NOMO-1 treated with DMSO at 0.1 percent for 48 hours (cell line): ENCODE measurements around the gene BPIFB1.

Experiments used
- DNase-seq: peaks from one replicate; lab custom pipeline; 2025; ENCODE audit not compliant: unreplicated experiment; lab: John Stamatoyannopoulos, UW

Gene BPIFB1

DNA sequence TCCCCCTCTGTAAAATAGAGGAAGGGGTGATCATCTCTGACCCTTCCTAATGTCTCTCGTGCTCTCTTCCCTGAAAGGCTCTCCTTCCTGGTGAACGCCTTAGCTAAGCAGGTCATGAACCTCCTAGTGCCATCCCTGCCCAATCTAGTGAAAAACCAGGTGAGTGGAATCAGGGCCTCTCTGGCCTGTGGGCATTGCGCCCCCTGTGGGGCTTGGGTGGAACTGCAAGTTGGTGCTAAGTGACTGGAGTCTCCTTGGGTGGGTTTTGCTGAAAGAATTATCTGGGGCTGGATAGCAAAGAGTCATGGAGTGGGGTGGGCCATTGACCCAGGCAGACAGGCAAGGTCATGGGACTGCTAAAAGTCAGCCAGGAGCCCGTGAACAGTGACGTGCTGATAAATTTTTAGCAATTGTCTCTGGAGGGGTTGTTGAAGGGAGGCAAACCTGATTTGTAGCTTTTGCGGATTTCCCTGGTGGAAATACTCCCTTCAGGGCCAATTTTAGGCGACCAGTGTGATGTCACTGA is 8.9 kb downstream of the BPIFB1 start:
- DNase-seq: peak; percentile 12

GRCh38 chr20:33296206-33296605 is 13.2 kb downstream of the BPIFB1 start:
- DNase-seq: no peak

- DNase-seq: no peak
Measured at GRCh38 chr20:33298391-33298790, 15.4 kb downstream of the BPIFB1 start.

- DNase-seq: peak; percentile 35
Measured at GRCh38 chr20:33299111-33299603, 16.1 kb downstream of the BPIFB1 start.

DNA sequence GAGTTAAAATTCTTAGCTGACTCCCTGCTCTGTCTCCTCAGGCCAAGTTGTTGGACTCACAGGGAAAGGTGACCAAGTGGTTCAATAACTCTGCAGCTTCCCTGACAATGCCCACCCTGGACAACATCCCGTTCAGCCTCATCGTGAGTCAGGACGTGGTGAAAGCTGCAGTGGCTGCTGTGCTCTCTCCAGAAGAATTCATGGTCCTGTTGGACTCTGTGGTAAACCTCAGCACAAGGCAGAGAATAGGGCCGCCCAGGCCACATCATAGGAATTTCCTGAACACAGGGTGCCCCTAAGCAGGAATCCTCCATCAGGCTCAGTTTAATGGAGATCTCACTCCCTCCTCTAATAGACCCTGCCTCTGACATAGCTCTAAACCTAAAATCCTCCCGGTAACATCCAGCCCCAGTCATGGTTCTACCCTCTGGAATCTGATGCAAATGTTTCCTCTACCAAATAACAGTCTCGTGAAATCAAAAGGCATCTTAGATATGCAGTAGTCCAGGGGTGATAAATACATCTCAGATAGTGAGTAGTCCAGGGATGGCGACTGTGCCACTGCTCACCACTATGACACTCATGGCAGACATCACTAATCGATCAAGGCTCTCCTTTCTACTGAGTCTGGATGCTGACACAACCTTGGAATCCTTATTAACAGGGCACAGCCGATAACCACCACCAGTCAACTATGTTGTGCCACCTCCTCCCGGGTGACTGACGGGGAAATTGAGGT is 18.3 kb downstream of the BPIFB1 start:
- DNase-seq: no peak

- DNase-seq: no peak
Measured at GRCh38 chr20:33303595-33303994, 20.6 kb downstream of the BPIFB1 start.

- DNase-seq: no peak
Measured at GRCh38 chr20:33304046-33304445, 21.0 kb downstream of the BPIFB1 start.

- no peak for DNase-seq
Measured at GRCh38 chr20:33305589-33306057, 22.6 kb downstream of the BPIFB1 start.

GRCh38 chr20:33306228-33306627 is 23.2 kb downstream of the BPIFB1 start:
- no peak for DNase-seq

DNA sequence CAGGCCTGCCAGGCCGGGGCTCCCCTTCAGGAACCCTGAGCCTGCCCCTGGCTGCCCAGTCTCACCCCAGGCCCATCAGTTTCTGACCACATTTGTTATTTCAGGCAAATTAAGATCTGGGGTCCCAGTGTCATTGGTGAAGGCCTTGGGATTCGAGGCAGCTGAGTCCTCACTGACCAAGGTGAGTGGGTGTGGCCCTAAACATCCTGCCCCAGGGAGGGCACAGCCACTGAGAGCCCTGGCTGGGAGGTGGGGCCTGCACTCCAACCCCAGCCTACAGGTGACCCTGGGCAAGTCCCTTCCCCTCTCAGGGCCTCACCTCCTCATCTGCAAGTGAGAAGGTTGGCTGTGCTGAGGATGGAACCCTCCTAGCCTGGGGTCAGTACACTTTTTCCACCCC is 23.8 kb downstream of the BPIFB1 start:
- no peak for DNase-seq

GRCh38 chr20:33308668-33309067 is 25.7 kb downstream of the BPIFB1 start:
- no peak for DNase-seq

GRCh38 chr20:33309631-33310030 is 26.6 kb downstream of the BPIFB1 start:
- no peak for DNase-seq

GRCh38 chr20:33310327-33310899 is 27.4 kb downstream of the BPIFB1 start:
- no peak for DNase-seq

GRCh38 chr20:33311011-33311410 is 28.0 kb downstream of the BPIFB1 start:
- DNase-seq: no peak

DNA sequence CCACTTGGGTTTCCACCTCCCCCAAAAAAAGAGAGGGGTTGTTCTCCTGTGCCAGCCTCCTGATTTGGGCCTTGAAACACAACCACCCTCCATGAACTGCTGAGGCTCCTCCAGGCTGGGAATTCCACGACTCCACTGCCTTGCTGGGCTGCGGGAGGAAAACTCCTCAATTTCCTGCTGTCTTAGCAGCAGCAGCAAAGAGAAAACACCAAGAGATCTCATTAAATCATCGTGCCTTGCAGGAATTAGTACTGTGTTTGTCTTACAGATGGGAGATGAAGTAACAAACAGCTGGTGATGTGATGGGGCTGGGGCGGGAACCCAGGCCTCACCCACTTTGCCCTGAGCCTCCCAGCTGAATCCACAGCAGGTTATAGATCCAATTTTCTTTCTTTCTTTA is 29.0 kb downstream of the BPIFB1 start:
- DNase-seq: no peak

- DNase-seq: no peak
Measured at GRCh38 chr20:33312583-33312982, 29.6 kb downstream of the BPIFB1 start.

GRCh38 chr20:33313686-33314314 is 30.8 kb downstream of the BPIFB1 start:
- DNase-seq: no peak

GRCh38 chr20:33316343-33316742 is 33.3 kb downstream of the BPIFB1 start:
- DNase-seq: no peak

GRCh38 chr20:33316958-33317357 is 33.9 kb downstream of the BPIFB1 start:
- no peak for DNase-seq

- DNase-seq: no peak
Measured at GRCh38 chr20:33317424-33318095, 34.5 kb downstream of the BPIFB1 start.

DNA sequence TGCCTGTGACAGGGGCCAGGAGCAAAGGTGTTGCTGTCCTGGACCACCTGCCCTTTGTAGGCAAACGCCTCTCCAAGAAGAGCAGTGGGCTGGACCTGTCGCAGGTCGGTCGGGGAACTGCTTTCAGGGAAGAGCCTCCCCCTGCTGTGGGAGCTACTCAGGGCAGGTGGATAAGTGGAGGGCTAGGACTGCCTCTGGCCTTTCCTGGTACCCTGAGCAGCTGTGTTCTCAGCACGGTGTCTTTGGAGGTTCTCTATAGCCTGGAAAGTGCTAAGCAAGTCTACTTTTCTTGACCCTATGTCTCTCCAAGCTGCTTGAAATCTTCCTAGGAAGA is 35.0 kb downstream of the BPIFB1 start:
- no peak for DNase-seq
